HG02852 (cell line): ENCODE results near the gene LINC00632.
"Not testable (repeated sequence)": the region's sequence is repeated elsewhere in the genome, so short reads cannot be mapped to it uniquely, and the experiment has no call there.

Source experiments
- ATAC-seq: cut with Tn5 transposase; IDR thresholded peaks from one replicate; pipeline ENCODE4 v1.9.1; 2021; ENCODE audit warnings: mild to moderate bottlenecking, moderate library complexity; ENCODE audit not compliant: unreplicated experiment

Gene LINC00632

DNA sequence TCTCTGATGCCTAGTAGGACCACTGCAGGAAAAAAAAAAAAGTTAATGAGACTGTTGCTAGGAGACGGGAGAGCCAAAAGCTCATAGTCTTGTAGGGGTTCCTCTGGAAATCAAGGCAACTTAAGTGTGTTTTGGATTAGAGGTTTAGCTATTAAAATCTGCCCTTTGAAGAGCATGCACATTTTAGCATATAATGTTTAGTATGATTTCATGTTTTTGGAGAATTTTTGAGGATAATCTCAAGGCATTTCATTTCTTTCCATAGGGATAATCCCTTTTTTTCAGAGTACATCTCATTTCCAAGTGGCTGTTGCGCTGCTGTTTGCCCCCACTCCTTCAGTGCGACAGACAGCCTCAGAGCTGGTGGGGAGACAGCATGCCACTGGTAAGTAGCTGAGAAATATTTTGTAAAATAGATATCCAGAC lies at the start of gene LINC00632:
Gene LINC00632 (plus strand): TSS at position 339 of the 426 bp plus-strand sequence.
- no peak for ATAC-seq

DNA sequence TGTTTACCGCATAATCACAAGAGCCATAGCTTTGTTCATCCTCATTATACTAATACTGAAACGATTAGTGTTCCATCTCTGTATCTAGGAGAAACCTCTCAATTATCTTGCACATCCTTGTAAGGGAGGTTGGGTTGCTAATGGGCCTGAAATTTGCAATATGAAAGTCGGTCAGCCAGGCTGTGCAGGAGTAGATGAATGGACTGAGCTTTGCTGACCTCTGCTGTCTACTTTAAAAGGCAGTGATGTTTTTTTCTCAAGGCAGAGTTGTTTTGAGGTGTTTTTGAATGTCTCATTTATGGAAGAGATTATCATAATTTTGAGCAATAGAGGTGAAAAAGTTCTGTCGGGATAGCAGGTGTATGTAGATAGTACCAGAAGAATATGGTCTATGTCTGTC lies 47.9 kb upstream of the LINC00632 start:
- ATAC-seq: no peak

DNA sequence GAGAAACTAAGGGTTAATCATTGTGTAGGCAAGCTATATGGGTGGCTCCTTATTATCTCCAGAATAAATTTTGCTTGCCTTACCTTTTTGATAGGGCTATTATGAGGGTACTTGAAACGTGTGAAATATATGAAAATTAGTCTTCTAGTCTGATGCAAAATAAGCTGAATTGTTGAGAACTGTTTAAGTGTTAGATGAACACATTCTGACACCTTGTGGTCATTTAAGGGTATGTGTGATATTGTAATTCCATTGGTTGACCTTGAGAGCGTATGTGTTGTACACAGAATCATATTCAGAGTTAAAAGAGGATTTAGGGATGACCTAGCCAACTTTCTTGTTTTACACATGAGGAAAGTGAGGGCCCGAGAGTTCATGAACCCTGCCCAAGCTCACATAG lies 44.6 kb upstream of the LINC00632 start:
- no peak for ATAC-seq

DNA sequence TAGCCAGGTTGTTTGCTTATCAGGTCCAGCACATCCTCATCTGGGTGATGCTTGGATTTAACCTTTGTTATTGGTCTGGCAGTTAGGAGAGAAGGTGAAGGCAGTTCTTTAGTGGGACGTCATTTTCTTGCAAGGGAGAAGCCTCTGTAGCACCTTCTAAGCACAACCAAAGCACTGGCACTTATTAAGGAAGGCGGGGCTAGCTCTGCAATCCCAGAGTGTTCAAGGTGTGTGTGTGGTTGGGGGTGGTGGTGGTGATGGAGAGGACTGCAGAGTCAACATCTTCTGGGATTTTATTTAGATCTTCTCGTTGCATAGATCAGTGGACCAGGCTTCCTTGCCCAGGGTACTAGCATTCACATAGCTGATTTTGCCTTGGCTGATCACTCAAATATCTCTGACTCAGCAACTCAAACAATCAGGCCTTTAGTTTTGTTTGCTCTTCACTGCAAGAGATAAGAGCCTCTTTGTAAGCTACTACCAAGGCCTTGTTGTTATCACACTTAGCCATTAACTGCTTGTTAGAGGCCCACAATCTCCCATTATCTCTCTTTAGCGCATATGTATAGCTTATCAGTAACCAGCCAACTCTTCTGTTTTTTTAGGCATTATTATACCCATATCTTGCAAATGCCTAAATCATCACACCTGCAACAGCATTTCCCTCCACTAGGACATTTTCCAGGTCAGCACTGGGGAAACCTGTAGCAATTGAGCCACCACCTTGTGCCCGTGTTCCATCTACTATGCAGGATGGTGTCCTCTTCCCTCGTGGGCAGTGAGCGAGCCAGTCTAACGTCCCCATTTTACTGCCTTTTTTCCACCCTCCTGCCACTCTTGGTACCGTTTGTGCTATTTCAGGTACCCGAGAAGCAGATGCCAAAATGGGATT lies 36.5 kb upstream of the LINC00632 start:
- no peak for ATAC-seq

DNA sequence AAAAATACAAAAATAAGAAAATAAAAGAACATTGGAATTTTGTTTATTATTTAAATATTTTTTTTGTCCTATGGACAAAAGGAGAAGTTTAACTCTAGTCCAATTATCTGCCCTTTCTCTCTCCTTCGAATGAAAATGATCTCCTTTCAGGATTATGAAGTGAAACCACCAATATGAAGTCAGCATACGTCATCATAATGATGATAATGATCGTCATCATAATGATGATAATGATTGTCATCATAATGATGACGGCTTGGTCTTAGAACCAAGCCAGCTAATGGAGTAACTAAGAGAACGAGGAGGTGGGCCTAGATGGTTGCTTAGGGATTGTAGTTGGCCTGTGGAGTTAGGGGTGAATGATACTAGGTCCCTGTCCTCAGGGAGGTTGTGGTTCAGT lies 21.9 kb upstream of the LINC00632 start:
- no peak for ATAC-seq

DNA sequence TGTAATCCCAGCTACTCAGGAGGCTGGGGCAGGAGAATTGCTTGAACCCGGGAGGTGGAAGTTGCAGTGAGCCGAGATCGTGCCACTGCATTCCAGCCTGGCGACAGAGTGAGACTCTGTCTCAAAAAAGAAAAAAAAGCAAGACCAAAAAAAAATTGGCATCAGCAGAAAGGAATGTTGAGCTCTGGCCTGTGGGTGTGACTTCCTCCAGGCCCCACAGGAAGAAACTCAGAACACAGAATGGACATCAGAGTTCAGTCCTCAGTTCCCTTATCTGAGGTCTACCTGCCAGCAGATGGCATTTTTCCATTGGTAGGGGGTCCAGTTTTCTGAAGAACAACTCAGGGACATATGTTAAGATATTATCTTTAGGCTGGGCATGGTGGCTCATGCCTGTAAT lies 18.0 kb upstream of the LINC00632 start:
- ATAC-seq: not testable (repeated sequence)

DNA sequence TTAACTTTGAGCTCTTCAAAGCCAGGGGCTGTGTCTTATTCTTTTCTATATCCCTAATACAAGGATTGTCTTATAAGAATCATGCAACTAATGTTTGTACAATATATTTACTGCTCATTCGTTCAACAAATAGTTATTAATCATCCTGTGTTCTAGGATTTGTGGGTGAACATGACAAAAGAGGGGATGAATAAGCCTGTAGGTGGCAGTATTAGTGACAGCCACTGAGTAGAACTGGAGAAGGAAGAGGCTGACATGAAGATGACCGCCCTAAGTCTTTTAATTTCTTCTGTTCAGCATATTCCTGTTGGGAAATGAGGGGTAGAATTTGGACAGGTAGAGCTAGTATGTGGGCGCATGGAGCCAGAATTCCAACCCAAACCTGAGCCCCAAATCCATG lies 11.9 kb upstream of the LINC00632 start:
- ATAC-seq: no peak

DNA sequence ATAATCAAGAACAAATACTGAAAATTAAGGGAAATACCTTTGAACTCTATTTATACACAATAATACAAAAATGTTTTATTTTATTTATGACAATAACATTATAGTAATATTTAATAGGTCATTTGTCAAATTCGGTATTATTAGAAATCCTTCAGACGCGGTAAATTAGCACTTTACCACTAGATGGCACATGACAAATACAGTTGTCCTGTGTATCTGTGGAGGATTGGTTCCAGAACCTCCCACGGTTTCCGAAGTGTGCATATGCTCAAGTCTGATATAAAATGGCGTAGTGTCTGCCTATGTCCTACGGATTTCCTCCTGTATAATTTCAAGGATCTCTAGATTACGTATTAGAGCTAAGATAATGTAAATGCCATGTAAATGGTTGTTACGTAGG lies 8.1 kb upstream of the LINC00632 start:
- ATAC-seq: no peak

DNA sequence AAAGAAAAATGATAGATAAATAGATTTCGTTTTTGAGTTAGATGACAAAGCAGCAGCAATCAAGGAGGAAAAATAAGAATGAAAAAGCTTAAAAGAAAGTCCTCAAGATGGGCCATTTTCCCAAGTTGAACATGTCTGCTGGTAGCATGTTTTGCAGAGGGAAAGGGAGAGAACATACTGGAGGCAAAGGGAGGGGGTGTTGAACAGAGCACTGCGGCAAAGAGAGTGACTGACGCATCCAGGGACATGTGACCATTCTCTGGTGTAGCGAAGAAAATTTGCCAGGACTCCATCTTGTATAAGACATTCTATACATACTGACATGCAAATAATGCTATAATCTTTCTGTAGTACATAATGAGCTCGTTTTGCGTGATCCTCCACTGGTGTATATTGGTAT lies 1.2 kb downstream of the LINC00632 start:
- no peak for ATAC-seq

DNA sequence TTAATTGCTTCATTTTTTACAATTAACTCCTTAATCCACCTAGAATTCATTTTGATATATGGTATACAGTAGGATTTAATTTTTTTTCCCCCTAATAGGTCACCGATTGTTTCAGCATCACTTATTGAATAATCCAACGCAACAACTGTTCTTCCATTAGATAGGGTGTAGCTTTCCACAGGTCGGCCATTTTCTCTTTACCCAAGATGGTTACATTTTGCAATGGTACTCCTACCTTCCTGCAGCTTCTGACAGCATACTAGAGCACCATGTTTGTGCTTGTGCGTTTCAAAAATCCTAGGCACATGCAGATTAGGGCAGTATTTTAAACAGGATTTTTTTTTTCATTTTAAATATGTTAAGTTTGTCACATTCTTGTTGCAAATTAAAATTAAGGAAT lies 2.3 kb downstream of the LINC00632 start:
- ATAC-seq: no peak

DNA sequence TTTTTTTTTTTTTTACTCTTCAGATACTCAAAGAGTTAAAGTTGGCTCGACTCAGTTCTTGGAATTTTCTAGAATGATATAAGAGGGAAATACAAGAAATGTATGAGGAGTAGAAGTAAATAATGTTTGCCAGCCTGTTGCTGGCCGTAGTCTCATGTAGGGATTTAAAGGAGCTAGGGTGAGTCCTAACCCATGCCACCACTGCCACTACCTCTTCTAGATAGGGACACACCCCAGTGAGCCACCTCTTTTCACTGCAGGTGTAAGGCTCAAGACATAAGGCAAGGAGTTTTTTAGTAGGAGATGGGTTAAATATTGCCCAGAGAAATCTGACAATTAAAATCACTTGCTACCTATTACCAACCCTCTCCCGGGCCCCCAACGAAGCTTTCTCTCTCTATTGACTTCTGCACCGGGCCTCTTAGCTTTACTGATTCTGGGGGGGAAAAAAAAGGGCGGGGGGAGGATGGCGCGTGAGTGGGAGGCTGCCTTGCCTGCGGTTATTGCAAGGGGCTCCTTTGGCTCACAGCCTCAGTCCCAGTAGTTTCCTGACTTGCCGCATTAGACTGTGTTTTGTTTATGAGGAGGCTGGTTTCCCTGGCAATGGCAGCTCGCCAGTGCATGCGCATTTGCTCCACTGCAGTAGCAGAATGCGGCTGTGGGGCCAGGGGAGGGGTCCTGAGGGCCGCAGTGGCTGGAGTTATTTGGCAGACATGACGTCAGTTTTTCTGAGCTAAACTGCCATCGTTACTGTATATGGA lies 3.0 kb downstream of the LINC00632 start:
- ATAC-seq: no peak

DNA sequence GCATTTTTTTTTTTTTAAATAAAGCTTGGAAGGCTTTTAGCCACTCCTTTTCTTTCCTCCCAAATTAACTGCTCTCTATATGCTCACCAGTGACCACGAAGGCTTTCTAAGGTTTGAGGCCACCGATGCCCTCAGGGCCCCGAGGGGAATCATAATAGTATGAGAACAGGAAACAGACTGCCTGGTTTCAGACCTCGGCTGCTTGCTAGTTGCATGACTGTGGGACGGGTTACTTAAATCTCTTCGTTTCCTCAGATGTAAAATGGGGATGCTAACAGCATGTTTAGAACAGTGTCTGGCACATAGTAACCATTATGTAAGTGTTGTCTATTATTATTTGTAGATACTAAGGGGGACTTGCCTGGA lies 3.6 kb downstream of the LINC00632 start:
- no peak for ATAC-seq

DNA sequence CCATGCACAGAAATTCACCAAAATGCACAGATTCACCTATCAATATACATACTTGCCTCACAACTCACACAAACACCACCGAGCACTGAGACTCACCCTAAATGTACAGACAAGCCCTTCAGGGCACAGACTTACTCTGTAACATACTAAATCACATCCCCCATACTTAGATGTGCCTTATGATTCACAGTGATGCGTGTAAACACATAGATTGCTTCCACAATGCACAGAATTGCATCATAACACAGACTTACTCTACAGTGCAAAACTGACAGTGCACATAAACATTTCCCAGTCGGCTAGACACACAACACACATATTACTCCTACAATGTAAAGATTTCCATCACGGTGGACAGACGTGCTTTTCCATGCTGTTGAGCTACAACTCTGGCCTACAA lies 6.2 kb downstream of the LINC00632 start:
- ATAC-seq: no peak

DNA sequence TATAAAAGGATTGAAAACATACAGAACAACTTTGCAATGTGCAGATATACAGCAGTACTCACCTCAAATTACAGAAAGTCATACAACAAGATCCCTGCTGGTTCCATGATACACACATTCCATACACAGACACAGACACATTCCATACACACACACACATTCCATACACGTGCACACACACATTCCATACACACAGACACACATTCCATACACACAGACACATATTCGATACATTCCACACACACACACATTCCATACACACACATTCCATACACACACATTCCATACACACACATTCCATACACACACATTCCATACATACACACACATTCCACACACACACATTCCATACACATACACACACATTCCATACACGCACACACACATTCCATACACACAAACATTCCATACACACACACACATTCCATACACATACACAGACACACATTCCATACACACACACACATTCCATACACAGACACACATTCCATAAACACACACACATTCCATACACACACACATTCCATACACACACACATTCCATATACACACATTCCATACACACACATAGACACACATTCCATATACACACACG lies 13.7 kb downstream of the LINC00632 start:
- no peak for ATAC-seq

DNA sequence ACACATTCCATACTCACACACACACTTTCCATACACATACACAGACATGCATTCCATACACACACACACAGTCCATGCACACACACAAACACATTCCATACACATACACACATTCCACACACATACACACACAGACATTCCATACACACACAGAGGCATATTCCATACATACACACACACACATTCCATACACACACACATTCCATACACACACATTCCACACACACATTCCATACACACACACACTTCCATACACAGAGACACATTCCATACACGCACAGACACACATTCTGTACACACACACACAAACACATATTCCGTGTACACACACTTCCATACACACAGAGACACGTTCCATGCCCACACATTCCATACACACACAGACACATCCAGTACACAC lies 14.8 kb downstream of the LINC00632 start:
- ATAC-seq: no peak

DNA sequence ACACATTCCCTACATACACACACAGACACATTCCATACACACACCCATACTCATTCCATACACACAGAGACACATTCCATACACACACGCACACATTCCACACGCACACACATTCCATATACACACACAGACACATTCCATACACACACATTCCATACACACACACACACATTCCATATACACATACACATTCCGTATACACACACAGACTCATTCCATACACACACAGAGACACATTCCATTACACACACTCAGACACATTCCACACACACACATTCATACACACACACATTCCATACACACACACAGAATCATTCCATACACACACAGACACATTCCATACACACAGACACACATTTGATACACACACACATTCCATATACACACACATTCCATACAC lies 15.2 kb downstream of the LINC00632 start:
- no peak for ATAC-seq

DNA sequence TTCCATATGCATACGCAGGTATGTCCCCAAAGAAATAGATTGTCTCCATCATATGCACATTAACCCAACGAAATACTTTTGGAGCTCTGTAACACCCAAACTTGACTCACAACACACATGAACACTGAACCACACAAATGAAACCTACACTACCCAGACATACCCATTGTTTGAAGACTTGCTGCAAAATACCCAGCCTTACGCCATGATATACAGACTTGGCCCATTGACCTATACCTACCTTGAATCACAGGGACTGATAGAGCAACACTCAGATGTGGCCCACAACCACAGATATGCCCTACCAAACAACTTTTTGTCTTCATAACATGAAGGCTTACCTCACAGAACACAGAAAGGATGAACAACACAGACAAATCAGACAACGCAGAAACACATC lies 15.9 kb downstream of the LINC00632 start:
- no peak for ATAC-seq

DNA sequence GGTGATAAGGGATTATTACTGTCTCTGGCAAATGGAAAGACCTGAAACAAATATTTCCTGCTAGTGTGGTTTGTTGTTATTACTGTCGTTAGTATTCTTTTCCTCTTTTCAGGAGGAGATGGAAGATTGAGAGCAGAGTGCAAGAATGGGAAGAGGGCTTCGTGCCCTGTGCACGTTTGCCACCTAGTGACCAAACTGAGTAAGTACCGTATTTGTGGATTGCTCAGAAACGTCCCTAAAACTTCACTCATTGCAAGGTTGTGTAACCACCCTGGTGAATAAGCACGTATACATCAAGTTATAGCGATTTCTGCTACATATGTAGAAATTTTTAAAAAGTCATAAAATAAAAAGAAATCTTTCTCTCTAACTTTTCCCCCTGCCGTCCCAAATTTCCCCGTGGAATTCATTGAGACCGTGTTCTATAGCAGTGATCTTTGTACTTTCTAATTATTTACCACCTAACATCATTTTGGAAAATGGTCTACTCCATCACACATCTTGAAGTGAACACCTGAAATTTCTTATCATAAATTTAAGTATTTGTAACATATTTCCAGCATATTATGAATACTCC lies 24.3 kb downstream of the LINC00632 start:
- ATAC-seq: peak; percentile 95

DNA sequence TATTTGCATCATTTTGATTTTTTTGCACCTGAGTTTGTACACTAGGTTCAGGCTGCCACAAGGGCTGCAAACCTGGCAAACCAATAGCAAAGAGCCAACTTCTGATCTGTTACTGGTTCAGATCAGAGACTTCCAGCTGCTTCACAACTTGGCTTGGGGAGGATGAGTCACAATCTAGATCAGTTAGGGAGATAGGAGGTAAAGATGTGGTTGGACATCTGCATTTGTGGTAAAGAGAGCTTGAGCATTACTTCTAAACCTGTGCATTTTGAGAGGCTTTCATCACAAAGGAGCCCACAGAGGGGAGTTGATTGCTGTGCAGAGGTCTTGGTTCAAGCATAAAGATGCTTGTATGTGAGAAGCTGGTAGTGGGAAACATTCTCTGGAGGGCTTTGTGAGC lies 34.5 kb downstream of the LINC00632 start:
- no peak for ATAC-seq

DNA sequence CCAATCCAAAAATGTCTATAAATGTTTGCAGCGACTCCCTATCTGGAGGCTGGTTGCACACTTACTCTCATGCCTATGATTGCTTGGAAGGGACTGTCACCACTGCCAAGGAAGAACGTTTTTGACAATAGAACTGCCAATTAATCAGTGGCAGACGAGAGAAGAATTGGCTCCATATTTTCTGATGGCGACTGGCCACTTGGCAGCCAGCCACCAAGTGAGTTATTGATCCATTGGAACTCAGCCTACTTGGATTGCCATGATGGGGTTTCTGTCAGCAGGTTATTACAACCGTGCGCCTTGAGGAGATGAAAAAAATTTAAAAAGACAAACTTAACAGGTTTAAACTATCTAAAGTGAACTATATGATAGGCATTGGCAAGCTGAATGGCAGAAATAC lies 47.4 kb downstream of the LINC00632 start:
- ATAC-seq: no peak

DNA sequence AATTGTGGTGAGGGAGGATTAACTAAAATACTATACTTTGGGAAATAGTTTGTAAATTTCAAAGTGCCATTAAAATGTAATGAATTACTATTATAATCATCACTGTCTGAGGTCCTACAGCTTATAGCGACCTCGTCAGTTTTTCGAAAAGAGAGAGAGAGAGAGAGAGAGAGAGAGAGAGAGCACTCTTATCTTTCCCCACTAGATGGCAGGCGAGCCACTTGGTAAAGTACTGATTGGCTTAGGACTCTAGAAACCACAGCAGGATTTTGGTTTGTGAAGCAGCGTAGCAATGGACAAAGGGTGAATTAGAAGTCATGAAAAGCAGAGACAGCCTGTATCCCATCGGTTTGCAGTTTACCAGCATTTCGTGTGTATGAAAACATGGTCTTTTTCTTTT lies 52.5 kb downstream of the LINC00632 start:
- ATAC-seq: peak; percentile 88
